Activated CD4-positive, alpha-beta T cell treated with anti-CD3 and anti-CD28 coated beads, Interleukin-2, amount 50 U/mL, for 48 hours (primary cell): Measurements from ENCODE around the gene ERF.
A peak's percentile ranks its signal among the peaks of the same experiment; 100 is the strongest.
"Not testable (repeated sequence)": the region's sequence is repeated elsewhere in the genome, so short reads cannot be mapped to it uniquely, and the experiment has no call there.

Experiments
- DNase-seq, 2 experiments: peaks; one replicate each; pipeline ENCODE4 v3.0.0-alpha.2; 2020

ERF gene

DNA sequence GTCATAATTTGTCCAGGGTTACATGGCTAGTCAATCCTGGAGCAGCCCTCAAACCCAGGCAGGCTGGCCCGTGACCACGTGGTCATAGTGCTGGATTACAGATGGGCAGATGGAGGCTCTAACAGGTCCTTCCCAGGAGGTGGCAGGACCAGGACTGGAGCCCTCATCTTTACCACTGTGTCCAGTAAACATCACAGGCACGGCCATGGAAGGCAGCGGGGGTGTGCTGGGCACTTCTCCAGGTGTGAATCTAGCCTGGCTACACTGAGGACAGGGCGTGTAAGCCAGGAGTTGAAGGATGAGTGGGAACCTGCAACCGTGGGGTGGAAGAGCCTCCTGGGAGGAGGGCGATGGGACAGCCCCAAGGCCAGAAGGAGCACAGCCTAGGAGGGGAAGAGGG lies 20.2 kb upstream of the ERF start:
- DNase-seq = no peak

DNA sequence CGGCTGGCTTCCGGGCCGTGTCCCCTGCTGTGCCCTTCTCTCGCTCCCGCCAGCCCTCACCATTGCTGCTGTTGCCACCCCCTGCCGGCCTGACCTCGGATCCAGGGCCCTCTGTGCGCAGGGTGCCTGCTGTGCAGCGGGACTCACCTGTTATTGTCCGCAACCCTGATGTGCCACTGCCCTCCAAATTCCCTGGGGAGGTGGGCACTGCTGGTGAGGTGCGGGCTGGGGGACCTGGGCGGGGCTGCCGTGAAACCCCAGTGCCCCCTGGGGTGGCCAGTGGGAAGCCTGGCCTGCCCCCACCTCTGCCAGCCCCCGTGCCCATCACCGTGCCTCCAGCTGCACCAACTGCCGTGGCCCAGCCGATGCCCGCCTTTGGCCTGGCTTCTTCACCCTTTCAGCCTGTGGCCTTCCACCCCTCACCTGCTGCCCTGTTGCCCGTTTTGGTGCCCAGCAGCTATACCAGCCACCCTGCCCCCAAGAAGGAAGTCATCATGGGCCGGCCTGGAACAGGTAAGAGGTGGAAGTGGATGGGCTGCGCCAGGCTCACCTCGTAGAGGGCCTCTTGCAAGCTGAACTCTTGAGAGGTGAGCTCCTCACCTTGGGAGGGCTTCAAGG lies 19.2 kb upstream of the ERF start:
- DNase-seq = no peak

DNA sequence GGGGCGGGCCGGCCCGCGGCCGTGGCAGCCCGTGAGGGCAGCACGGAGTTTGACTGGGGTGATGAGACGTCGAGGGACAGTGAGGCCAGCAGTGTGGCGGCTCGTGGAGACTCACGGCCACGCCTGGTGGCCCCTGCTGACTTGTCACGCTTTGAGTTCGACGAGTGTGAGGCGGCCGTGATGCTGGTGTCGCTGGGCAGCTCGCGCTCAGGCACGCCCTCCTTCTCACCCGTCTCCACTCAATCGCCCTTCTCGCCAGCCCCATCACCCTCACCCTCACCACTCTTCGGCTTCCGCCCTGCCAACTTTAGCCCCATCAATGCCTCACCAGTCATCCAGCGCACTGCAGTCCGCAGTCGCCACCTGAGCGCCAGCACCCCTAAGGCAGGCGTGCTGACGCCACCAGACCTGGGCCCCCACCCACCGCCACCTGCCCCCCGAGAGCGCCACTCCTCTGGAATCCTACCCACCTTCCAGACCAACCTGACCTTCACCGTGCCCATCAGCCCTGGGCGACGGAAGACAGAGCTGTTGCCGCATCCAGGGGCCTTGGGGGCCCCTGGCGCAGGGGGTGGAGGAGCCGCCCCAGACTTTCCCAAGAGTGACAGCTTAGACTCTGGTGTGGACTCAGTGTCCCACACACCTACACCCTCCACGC lies 18.6 kb upstream of the ERF start:
- DNase-seq = no peak

DNA sequence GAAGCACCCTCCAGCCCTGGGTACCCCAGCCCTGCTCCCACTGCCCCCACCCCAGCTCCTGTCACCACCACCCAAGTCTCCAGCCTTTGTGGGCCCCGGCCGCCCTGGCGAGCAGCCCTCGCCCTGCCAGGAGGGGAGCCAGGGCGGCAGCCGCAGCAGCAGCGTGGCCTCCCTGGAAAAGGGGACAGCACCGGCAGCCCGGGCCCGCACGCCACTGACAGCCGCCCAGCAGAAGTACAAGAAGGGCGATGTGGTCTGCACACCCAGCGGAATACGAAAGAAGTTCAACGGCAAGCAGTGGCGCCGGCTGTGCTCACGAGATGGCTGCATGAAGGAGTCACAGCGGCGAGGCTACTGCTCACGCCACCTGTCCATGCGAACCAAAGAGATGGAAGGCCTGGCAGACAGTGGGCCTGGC lies 18.1 kb upstream of the ERF start:
- no peak for DNase-seq

DNA sequence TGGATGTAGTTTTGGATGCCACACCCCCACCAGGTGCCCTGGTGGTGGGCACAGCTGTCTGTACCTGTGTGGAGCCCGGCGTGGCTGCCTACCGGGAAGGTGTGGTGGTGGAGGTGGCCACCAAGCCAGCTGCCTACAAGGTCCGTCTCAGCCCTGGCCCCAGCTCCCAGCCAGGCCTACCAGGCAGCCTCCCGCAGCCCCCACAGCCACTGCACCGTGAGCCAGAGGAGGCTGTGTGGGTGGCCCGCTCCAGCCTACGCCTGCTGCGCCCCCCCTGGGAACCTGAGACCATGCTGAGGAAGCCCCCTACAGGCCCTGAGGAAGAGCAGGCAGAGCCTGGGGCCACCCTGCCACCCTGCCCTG lies 17.6 kb upstream of the ERF start:
- DNase-seq = no peak

DNA sequence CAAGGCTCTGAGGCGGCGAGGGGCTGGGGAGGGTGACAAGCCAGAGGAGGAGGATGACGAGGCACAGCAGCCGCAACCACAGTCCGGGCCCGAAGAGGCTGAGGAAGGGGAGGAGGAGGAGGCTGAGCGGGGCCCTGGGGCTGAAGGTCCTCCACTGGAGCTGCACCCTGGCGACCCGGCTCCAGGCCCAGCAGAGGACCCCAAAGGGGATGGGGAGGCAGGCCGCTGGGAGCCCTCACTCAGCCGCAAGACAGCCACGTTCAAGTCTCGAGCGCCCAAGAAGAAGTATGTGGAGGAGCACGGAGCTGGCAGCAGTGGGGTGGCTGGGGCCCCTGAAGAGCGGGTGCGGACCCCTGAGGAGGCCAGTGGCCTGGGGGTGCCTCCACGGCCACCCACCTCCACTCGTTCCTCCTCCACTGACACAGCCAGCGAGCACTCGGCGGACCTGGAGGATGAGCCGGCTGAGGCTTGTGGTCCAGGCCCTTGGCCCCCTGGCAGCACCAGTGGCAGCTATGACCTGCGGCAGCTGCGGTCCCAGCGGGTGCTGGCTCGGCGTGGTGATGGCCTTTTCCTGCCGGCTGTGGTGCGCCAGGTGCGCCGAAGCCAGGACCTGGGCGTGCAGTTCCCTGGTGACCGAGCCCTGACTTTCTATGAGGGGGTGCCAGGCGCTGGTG lies 17.1 kb upstream of the ERF start:
- no peak for DNase-seq

DNA sequence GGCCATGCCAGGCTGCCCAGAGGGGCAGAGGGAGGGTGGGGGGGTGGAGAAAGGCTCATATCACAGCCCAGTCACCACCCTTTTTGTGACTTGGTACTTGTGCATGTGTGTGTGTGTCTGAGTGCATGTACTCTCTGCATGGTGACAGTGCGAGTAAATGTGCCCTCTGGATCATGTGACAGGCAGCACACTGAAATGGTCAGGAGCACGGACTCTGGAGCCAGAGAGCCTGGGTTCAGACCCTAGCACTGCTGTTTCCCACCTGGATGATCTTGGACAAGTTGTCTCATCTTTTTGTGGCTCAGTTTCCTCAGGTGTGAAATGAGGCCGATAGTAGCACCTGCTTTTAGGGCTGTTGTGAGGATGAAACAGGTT lies 16.1 kb upstream of the ERF start:
- no peak for DNase-seq

DNA sequence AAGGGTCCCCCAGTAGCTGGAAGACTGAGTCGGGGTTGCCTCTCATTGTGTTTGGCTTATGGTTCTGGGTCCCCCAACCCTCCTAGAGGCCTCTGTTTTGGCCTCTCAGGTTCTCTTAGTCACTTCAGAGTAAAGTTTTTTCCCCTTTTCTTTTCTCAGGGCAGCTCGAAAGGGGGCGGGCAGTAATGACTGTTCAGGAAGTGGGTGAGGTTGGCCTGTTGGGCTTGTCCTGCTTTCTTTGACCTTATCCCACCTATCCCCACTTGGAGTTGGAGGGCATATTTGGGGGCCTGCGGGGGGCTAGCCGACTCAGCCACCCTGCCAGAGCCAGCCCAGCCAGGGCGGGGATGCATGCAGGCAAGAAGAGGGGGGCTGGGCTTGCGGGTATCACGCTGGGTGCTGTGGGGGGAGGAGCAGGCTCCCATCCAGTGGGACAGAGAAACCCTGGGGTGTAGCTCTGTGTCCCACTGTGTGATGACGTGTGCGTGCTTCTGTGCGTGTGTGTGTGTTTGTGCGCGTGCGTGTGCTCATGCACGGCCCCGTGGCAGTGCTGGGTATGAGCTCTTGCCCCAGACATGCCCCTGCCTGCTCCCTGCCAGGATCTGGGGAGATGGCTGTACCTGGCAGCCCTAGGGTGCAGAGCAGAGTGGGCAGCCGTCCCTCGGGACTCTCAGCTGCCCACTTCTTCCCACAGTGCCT lies 15.6 kb upstream of the ERF start:
- peak; percentile 73 to 78 for DNase-seq

DNA sequence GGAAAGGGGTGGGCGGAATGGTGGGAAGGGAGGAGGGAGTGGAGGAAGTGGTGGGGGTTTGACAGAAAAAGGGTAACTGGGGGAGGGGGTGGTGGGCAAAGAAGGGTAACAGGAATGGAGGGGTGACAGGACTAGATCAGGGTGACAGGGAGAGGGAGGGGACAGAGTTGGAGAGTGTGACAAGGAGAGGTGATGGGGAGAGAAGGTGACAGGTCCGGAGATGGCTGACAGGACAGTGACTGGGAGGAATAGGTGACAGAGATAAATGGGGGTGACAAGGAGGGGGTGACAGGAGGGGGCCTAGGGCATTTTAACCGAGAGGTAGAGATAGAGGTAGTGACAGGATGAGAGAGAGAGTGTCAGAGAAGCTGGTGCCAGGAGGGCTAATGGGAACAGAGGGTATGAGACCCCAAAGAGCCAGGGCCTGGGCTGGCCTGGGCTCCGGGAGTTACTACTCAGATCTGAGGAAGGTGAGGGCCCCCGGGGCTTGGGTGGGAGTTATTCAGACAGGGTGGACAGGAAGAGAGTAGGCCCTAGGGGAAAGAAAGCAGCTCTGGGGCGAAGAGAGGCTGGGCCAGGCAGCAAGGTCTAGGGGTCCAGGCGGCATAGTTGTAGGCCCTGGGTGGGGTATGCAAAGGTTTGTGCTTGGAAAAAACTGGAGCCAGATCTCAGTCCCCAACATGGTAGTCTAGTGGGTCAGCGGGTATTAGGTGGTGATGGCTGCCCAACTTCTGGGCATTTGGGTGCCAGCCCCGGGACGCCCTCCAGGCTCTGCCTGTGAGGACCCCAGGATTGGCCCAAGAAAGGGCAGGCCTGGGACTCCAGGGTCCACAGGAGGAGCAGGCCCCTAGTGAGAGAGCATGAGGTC lies 14.8 kb upstream of the ERF start:
- DNase-seq = no peak

DNA sequence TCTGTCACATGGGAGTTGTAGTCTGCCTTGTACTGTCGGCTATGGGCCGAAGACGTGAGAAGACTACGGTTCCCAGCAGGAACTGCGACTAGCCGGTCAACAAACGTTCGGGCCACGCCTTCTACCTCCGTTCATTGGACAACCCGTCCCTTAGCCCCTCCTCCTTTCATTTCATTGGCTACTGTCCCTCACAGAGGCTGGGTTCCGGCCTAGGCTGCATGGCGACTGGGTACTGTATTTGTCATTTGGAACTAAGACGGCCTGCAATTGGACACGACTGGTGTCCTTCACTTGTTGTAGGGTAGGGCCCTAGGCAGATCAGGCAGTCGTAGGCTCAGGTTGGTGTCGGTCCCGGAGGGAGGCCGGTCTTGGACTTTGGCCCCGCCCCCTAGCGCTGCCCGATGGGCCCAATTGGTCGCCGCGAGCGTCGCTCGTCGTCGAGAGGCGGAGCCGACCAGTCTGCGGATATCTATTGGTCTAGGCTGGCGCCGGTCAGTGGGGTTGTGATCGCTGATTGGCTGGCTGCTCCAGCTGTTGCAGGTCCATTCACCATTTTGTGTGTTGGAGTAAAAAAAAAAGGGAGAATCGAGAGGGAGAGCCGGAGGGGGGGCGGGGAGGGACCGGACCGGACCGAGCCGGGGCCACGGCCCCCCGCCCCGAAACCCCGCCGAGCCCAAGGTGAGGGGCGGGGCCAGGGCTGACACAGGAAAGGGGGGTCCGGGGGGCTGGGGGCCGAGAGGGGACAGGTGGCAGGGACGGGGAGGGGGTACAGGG lies 14.0 kb upstream of the ERF start, which contains the start of gene CIC:
Gene CIC, plus strand, starts transcription at position 549 of the 774 bp plus-strand sequence. CDS start 2,532 bp downstream, outside the sequence.
- peak; percentile 99 for DNase-seq

DNA sequence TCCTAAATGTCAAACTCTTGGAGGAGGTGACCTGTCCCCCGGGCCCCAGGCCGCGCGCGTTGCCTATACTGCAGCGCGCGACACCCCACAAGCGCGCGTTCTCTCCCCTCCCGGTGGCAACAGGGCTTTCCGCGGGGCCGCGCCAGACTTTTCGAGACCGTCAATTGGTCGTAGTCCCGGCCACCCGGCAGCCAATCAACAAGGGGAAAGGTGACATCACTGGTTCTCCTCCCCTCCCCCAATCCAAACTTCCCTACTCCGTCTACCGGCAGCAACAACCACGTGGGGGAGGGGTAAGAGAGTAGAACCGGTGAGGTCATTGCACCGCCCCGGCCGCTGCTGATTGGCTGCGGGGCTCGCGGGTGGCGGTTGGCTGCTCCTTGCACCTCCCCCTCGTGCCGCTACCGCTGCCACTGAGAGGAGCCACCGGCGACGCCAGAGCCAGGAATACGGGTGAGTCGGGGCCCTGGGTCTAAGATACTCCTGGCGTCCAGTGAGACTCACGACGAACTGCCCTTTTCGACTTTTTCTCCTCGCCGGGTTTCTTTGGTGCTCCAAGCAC lies 13.3 kb upstream of the ERF start:
- DNase-seq = peak; percentile 97 to 99

DNA sequence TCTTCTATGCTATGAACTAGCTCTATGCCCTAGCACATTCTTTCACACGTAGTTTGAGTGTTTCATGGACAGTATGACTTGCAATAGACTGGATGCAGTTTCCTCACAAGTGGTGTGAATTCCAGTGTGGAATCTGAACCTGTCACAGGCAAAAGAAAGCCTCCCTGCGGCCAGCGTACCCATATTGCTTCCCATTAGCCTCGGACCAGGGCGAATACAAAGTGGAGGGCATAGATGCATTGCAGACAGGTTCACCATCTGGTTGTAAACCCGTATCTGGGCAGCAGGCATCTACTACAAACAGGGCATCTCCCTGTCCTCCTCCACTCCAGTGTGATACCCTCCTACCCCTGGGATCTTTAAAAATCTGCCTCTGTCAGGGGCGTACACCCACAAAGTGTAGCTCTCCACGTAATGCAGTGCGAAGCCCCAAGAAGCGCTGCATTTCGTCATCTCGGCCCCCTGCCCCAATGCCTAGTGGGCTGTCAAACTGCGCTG lies 12.8 kb upstream of the ERF start:
- no peak for DNase-seq

DNA sequence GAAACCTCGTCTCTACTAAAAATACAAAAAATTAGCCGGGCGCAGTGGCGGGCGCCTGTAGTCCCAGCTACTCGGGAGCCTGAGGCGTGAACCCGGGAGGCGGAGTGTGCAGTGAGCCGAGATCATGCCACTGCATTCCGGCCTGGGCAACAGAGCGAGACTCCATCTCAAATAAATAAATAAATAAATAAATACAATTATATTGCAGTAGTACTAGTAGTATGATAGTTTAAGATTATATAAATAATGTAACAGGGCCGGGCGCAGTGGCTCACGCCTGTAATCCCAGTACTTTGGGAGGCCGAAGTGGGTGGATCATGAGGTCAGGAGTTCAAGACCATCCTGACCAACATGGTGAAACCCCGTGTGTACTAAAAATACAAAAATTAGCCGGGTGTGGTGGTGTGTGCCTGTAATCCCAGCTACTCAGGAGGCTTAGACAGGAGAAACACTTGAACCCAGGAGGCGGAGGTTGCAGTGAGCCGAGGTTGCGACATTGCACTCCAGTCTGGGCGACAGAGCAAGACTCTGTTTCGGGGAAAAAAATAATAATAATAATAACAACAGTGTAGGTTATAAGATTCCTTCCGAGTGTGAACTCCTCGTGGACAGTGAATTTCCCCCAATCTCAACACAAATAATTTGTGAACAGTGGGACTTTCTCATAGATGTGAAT lies 12.1 kb upstream of the ERF start:
- DNase-seq = not testable (repeated sequence)

DNA sequence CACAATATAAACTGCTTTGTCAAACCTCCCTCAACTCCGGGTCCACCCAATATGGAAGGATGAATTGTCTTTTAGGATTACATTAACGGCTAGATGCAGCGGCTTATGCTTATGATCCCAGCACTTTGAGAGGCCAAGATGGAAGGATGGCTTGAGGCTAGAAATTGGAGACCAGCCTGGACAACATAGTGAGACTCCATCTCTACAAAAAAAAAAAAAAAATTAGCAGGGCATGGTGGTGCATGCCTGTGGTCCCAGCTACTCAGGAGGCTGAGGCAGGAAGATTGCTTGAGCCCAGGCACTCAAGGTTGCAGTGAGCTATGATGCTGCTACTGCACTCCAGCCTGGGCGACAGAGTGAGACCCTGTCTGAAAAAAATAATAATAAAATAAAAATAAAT lies 11.2 kb upstream of the ERF start:
- not testable (repeated sequence) for DNase-seq

DNA sequence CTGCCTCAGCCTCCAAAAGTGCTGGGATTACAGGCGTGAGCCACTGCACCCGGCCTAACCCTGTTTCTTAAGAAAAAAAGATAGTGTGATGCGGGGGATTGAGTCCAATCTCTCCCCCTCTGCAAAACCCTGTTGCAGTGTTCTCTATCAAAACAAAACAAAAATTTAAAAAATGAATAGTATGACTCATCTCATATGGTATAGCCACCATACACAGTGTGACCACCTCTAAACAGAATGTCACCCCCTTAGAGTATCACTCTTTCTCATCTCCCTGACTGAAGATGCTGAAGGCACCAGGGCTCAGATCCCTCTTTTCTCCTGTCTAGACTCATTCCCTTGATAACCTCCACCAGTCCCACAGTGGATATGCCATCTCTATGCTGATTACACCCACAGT lies 6.8 kb upstream of the ERF start:
- no peak for DNase-seq

DNA sequence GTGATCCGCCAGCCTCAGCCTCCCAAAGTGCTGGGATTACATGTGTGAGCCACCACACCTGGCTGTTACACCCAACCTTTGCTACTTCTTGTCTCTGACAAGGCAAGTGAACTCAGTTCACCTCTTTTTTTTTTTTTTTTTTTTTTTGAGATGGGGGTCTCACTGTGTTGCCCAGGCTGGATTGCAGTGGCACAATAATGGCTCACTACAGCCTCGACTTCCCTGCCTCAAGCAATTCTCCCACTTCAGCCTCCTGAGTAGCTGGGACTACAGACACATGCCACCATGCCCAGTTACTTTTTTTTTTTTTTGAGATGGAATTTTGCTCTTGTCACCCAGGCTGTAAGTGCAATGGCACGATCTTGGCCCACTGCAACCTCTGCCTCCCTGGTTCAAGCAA lies 2.9 kb upstream of the ERF start:
- DNase-seq = not testable (repeated sequence)

DNA sequence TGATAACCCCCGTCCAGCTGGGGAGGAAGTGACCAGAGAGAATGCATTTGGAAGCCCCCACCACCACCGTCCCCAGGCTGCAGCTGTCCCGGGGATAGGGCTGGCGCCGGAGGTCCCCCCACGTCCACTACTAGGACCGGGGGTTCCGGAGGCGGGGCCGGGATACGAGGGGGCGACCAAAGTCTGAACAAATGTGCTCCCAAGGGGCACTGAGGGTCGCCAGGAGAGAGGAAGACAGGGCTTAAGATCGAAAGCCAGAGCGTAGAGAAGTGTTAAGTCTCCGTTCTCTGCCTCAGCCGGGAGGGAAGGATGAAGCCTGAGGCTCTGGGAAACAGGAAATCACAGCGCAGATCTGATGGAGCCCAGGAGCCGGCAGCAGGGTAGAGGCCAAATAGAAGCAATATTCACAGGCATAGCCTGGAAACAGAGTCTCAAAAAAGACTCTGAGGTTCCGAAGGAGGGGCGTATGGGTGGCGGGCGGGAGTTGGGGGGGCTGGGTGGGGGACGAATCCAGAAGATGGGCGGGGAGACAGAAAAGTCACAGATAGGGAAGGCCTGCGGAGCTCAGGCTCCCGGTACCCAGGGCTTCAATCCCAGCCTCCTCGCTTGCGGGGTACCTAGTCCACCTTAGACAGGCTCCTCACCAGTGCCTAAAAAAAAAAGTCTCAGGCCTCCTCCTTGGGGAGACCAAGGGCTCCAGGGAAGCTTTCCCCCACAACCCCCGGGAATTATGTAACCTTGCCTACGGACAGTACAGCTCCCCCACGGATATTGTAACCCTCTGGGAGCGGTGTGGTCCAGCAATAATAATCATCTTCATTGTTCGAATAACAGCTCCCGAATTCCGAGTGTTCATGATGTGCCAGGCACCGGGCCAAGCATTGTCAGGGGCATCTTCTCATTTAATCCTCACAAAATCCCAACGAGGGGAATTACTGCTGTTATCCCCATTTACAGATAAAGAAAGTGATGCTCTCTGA lies 1.1 kb upstream of the ERF start:
- no peak for DNase-seq

DNA sequence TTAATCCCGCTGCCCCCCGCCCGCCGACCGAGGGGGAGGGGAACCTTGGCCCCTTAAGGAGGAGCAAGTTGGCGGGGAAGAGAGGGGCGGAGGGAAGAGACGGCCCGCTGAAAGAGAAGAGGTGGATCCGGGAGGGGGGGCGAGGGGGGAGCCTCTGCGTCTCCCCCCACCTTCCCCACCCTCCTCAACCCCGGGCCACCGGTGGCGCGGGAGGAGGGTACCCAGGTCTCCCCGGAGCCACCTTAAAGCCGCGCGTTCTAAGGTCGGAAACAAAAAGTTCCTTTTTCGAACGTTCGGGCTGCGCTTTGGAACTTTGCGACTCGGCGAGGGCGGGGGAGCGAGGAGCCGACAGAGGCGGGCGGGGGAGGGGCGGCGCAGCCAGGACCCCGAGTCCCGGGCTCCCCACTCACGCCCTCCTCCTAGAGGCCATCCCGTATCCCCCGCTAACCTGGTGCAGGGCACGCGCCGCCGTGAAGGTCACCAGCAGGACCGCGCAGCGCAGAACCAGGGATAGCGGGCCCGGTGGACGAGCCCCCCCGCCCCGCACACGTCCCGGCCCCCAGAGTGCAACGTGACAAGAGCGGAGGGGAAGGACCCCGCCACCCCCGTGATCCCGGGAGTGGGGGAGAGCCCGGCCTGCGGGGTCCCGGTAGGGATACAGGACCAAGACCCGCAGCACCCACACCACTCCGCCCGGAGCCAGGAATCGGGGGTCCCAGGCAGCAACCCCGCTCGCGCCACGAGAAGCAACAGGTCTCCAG lies 659 bp downstream of the ERF start:
- peak; percentile 75 to 77 for DNase-seq
